AG09319 (cell line): ENCODE data around the gene SH3PXD2A.

Experiments used
- DNase-seq: peaks from one replicate; pipeline ENCODE4 v3.0.0-alpha.2; 2010; ENCODE audit warnings: low read depth; ENCODE audit errors: extremely low read depth
- TF ChIP-seq, protein P1 (sequence below): IDR thresholded peaks from 2 replicates; pipeline ENCODE4 v1.5.1; 2011; ENCODE audit warnings: low read depth, mild to moderate bottlenecking, inconsistent platforms, low read length, moderate library complexity

Gene SH3PXD2A

DNA sequence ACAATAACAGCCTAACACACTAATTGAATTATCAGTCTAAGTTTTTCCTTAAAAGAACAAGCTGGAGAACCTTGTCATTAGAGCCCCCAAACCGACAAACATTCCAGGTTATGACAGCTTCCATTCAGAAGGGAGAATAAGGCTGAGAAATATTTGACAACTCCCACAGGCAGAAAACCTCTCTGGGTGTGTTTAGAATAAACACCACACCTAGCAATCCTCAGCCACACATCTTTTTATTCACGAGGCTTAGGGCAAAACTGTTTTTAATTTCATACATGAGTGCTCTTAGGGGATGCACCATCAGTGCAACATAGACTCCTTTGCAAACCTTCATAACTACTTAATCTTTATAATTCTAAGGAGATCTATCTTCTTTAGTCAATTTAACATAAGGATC lies 38.4 kb upstream of the SH3PXD2A start:
- TF ChIP-seq, protein P1, sequence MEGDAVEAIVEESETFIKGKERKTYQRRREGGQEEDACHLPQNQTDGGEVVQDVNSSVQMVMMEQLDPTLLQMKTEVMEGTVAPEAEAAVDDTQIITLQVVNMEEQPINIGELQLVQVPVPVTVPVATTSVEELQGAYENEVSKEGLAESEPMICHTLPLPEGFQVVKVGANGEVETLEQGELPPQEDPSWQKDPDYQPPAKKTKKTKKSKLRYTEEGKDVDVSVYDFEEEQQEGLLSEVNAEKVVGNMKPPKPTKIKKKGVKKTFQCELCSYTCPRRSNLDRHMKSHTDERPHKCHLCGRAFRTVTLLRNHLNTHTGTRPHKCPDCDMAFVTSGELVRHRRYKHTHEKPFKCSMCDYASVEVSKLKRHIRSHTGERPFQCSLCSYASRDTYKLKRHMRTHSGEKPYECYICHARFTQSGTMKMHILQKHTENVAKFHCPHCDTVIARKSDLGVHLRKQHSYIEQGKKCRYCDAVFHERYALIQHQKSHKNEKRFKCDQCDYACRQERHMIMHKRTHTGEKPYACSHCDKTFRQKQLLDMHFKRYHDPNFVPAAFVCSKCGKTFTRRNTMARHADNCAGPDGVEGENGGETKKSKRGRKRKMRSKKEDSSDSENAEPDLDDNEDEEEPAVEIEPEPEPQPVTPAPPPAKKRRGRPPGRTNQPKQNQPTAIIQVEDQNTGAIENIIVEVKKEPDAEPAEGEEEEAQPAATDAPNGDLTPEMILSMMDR, result no peak

DNA sequence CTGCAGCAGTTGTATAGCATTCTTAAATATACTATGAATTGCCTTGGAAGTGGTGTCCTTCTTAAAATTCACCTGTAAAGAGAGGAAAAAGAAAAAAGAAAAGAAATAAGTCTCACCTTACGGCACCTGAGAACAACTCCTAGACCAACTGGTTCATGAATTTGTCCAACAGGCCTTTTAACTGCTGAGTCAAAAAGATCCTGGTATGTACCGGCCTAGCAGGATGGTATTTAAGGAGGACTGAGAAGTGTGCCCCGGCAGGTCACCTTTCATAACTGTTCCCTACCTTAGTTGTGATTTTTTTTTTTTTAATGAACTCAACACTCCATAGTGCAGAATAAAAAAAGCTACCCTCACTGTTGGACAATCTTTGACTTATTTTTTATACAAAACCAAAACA lies 36.8 kb upstream of the SH3PXD2A start:
- DNase-seq, result no peak
- TF ChIP-seq, protein P1, result no peak

More for the DNA sequence above, 38.4 kb upstream of the SH3PXD2A start:
- DNase-seq, result no peak

DNA sequence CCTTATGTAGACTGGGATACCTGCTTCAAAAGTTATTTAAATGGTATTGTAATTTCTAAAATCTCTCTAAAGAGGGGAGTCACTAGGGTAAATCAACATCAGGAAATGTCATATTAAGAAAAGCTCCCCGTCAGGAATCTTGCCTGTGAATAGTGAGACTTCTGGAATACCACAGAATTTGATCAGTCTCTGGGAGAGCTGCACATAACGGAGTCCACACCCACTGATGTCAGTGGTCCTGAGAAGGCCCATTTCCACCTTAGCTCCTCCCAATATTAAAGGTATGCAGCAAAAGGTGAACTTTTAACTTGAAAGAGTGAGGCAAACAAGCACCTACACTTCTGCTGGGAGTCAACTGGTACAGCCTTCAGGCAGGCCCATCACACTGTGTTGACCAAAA lies 35.3 kb upstream of the SH3PXD2A start:
- DNase-seq, result no peak
- TF ChIP-seq, protein P1, result no peak

DNA sequence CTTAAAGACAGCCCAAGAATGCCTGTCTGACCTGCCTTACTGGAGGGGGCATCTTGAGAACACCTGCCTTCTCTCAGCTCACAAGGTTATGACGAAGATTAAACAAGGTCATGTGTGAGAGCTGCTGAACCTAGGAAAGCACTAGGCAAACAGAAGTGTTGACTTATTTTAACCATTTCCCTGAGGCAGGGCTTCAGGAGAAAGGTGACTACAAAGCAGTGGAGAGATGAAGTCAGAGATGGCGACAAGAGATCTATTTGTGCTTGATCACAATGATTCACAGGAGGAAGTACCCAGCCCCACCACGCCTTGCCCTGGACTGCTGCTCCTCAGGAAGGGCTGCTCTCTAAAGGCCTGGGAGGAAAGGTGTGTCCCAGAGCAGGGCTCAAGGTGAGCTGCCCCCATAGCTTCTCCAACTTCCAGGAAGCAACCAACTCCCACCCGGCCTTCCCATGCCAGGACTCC lies 34.9 kb upstream of the SH3PXD2A start:
- TF ChIP-seq, protein P1, result no peak
- DNase-seq, result no peak

DNA sequence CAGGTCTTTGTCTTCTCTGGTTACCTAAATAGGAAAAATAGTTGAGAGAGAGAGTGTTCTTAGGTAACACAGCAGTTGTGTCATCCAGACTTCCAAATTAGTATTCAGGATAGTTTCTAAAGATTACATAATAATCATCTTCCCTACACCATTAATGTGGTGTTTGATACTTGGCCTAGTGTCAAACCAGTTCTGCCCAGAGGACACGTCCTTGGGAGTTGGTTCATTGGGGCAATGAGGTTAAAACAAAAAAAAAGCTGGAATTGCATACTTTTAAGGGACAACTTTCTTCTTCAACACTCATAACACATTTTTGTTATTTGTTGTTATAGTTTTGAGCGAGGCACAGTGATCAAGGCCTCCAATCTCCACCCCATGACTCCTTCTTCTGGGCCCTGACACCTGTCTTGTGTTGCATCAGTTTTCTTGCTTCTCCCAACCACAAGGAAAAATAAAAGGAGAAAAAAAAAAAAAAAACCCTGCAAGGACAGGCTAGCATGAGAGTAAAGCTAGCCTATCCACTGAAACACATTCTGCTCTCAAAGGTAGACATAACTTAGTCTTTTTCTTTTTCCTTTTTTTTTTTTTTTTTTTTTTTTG lies 33.8 kb upstream of the SH3PXD2A start:
- DNase-seq, result no peak
- TF ChIP-seq, protein P1, result no peak

DNA sequence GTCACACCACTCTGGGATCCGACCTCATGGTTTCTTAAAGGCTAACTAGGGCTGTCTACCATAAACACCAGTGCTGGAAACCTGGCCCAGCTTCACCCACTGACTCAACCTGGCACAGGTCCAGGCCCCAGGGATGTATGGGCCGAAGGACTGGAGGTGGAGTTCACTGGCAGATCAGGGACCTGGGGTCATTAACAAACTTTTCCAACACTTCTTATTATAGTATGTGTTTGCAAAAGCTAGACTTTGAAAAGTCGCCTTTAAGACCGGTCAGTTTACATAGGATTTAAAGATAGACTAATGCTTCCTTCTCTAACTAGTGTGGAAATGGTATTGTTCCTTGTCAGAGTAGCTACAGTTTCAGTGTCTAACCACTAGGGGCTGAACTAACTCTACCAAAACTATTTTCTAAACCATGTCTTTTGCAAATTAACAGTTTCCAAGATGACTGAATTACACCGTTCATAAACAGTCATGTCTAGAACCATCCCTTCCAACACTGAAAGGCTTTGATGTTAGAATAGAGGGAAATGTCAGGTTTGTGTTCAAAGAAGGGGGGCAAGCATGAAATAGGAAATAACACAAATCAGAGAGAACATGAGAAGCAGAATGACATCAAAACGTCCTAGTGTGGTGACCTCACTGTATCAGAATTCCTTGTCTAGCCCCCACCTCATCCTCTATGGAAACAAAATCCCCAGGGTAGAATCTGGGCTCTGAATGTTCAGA lies 32.9 kb upstream of the SH3PXD2A start:
- DNase-seq, result peak; percentile 54
- TF ChIP-seq, protein P1, result peak; percentile 84

DNA sequence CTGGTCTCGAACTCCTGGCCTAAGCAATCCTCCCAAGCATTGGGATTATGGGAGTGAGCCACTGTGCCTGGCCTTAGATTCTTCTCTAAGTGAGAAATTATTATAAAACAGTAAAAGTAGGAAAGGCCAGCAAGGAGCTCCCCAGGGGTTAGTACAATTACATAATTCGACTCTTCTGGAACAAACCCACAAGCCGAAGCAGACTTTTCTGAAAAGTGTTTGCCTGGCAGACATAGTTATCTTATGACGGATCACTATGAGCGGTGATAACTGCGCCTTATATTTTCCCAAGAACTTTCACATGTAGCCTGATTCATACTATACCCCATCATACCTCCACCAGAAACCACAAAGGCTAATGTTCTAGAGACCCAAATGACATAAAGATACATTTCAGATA lies 30.2 kb upstream of the SH3PXD2A start:
- TF ChIP-seq, protein P1, result no peak
- no peak for DNase-seq
